Measurements from ENCODE around the gene PROSER2. TPM values are rescaled to one million over a fixed set of nuclear protein-coding genes. Genes with fewer than 3 reads are reported as not detected.
A peak's percentile ranks its signal among the peaks of the same experiment; 100 is the strongest.

Gene PROSER2
- total RNA-seq, 1 donor: 3.9 TPM

GRCh38 chr10:11863353-11864109 lies 40.4 kb downstream of the PROSER2 start:
- no peak overlapping the region for H3K4me3 ChIP-seq (ENCODE audit: low read depth, low read length)
- no peak for TF ChIP-seq CTCF (IDR thresholded peaks at IDR 0.05; ENCODE audit: insufficient read depth, low read depth, low read length)
- DNase-seq (ENCODE audit: low read depth): no peak

GRCh38 chr10:11864727-11865126 lies 41.6 kb downstream of the PROSER2 start:
- no peak overlapping the region for H3K4me3 ChIP-seq (ENCODE audit: low read depth, low read length)
- DNase-seq (ENCODE audit: low read depth): no peak
- no peak for TF ChIP-seq CTCF (IDR thresholded peaks at IDR 0.05; ENCODE audit: insufficient read depth, low read depth, low read length)

GRCh38 chr10:11865561-11865960 lies 42.4 kb downstream of the PROSER2 start:
- no peak overlapping the region for H3K4me3 ChIP-seq (ENCODE audit: low read depth, low read length)
- no peak for TF ChIP-seq CTCF (IDR thresholded peaks at IDR 0.05; ENCODE audit: insufficient read depth, low read depth, low read length)
- DNase-seq (ENCODE audit: low read depth): no peak

GRCh38 chr10:11866199-11866925 lies 43.2 kb downstream of the PROSER2 start:
- no peak for DNase-seq (ENCODE audit: low read depth)
- no peak overlapping the region for H3K4me3 ChIP-seq (ENCODE audit: low read depth, low read length)
- TF ChIP-seq CTCF (IDR thresholded peaks at IDR 0.05; ENCODE audit: insufficient read depth, low read depth, low read length): no peak

GRCh38 chr10:11869219-11869618 lies 46.1 kb downstream of the PROSER2 start:
- no peak for DNase-seq (ENCODE audit: low read depth)
- no peak for TF ChIP-seq CTCF (IDR thresholded peaks at IDR 0.05; ENCODE audit: insufficient read depth, low read depth, low read length)
- H3K4me3 ChIP-seq (ENCODE audit: low read depth, low read length): no peak overlapping the region

- H3K4me3 ChIP-seq (ENCODE audit: low read depth, low read length): no peak overlapping the region
- TF ChIP-seq CTCF (IDR thresholded peaks at IDR 0.05; ENCODE audit: insufficient read depth, low read depth, low read length): no peak
- DNase-seq (ENCODE audit: low read depth): peak; percentile 16
Measured at GRCh38 chr10:11869743-11870460, 46.7 kb downstream of the PROSER2 start.
